GM18507 (cell line): ENCODE measurements around the gene HCAR3.
"Not testable (repeated sequence)": the region's sequence is repeated elsewhere in the genome, so short reads cannot be mapped to it uniquely, and the experiment has no call there.

ENCODE experiments used
- DNase-seq: peaks from one replicate; pipeline ENCODE4 v3.0.0; 2011; ENCODE audit warnings: low read depth; ENCODE audit not compliant: insufficient read length; ENCODE audit errors: extremely low spot score
- FAIRE-seq: peaks from 2 replicates; lab custom pipeline; 2011; peaks lifted over from hg19 to GRCh38; lab: Jason Lieb, UNC

Gene HCAR3

DNA sequence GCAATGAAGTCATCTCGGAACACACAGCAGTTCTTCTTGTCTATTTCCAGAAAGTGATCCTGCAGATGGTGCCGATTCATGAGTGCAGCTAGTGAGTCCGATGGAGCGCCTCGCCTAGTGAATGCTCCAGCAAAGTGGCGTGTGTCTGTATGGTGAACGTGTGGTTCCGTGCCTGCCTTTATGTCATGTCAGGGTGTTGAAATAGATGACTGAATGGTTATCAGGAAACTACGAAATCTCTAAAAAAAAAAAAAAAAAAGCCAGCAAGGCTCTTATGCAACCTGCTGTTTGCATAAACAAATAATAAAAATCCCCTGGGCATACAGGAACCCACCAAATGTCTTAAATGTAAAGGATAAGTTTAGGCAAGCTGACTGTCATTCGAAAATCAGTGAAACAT, at the start of gene HCAR3:
TSS of gene HCAR3 (minus strand) at position 154 of the 400 bp plus-strand sequence. CDS start at position 80, 74 bp downstream.
- peak; percentile 55 for FAIRE-seq
- DNase-seq: not testable (repeated sequence)

- DNase-seq (no peak), FAIRE-seq (no peak)
These were observed 41.0 kb upstream of the HCAR3 start for GRCh38 chr12:122757568-122757967.

GRCh38 chr12:122754790-122755189, 38.2 kb upstream of the HCAR3 start:
- FAIRE-seq (no peak), DNase-seq (no peak)

DNA sequence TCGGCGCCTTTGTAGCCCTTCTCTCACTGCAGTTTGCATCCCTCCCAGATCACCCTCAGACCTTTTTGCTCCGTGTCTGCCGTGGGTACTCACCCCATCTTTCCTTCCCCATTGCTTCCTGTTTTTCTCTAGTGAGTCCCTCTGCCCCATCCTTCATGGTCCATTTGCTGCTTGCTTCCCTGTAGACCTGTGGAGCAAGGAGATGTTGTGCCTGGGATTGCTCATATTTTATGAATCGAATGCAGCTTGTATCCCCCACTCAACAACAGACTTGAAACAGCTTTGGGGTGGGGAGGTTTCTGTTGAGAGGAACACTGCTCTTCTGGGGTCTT, 36.7 kb upstream of the HCAR3 start:
- FAIRE-seq (no peak), DNase-seq (no peak)

DNA sequence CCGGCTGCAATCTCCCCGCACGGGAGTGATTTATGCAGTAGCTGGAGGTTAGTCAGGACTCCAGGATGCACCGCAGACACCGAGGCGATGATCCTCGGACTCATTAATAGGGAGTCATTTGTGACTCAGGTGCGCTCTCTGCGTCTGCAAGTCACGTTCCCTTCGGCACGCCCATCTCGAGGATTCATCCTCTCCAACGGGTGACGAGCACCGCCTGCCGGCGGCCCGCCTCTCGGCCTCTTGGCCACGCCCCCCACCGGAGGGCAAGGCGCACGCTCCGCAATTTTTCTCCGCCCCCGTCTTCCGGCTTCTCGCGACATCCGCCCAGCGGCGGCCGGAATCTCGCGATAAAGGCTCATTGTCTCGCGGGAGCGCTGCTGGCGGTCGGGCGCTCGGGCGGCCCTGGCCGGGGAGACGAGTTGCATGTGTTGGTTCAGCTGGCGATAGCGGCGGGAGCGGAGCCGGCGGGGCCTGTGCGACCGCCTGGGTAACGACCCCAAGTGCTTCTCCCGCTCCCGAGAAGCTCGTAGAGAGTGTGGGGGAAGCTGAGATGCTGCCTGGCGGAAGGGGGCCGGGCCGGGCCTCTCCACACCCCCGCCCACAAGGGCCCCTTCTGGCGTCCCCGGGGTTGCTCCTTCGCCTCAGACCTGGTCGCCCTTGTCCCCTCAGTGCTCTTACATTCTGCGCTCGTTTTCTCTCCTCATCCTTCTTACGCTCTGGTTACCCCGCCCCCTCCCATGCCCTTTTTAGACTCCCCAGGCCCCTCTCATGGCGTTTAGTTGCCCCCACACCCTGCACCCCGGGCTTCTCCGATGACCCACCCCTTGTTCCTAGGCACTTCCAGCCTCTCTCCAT, 36.1 kb upstream of the HCAR3 start, which contains the start of gene DENR:
TSS of gene DENR (plus strand) at position 361 of the 855 bp plus-strand sequence. CDS start 878 bp downstream, outside the sequence.
- FAIRE-seq: peak; percentile 95
- peak; percentile 94 for DNase-seq

DNA sequence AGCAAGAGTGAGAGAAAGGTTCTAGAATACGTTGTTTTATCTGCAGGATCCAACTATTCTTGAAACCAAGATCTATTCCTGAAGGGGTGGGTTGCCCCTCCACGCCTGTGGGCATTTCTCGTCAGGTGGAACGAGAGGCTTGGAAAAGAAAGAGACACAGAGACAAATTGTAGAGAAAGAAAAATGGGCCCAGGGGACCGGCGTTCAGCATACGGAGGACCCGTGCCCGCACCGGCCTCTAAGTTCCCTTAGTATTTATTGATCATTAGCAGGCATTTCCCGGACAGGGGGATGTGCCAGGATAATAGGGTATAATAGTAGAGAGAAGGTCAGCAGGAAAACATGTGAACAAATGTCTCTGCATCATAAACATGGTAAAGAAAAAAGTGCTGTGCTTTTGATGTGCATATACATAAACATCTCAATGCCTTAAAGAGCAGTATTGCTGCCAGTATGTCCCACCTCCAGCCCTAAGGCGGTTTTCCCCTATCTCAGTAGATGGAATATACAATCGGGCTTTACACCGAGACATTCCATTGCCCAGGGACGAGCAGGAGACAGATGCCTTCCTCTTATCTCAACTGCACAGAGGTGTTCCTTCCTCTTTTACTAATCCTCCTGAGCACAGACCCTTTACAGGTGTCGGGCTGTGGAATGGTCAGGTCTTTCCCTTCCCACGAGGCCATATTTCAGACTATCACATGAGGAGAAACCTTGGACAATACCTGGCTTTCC, 34.3 kb upstream of the HCAR3 start:
- not testable (repeated sequence) for FAIRE-seq, DNase-seq

GRCh38 chr12:122749569-122750332, 33.1 kb upstream of the HCAR3 start:
- FAIRE-seq (no peak), DNase-seq (no peak)

GRCh38 chr12:122747224-122748135, 30.9 kb upstream of the HCAR3 start:
- no peak for DNase-seq
- no peak for FAIRE-seq

GRCh38 chr12:122743895-122744525, 27.4 kb upstream of the HCAR3 start:
- DNase-seq (no peak), FAIRE-seq (no peak)

GRCh38 chr12:122740351-122740750, 23.7 kb upstream of the HCAR3 start:
- DNase-seq (no peak), FAIRE-seq (no peak)

DNA sequence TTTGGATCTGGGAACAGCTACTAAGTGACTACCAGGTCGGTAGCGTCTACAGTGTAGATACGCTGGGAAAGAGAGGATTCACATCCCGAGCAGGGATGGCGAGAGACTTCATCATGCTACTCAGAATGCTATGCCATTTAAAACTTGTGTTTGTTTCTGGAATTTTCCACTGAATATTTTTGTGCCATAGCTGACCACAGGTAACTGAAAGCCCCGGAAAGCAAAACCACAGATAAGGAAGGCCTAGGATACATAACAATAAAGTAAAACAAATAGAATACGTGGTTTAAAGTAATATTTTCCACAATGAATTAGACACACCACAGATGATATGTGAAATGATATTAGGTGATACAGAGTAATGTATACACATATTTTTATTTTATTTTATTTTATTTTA, 22.0 kb upstream of the HCAR3 start:
- FAIRE-seq (no peak), DNase-seq (no peak)

DNA sequence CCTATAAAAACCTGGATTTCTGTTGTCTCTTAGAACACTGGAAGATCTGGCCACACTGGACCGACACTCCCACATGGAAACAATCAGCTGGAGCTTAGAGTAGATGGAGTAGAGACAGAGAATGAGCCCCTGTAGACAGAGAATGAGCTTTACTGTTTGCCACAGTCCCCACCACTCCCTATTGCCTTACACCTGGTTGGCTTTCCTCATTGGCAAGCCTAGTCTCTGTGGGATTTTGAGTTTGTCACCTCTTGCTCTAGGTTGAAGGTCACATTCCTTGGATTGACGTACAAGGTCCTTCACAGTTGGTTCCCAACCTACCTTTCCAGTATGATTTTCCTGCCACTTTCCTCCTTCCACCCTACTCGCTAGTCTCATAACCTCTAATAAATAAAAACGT, 16.0 kb upstream of the HCAR3 start:
- no peak for DNase-seq
- no peak for FAIRE-seq

DNA sequence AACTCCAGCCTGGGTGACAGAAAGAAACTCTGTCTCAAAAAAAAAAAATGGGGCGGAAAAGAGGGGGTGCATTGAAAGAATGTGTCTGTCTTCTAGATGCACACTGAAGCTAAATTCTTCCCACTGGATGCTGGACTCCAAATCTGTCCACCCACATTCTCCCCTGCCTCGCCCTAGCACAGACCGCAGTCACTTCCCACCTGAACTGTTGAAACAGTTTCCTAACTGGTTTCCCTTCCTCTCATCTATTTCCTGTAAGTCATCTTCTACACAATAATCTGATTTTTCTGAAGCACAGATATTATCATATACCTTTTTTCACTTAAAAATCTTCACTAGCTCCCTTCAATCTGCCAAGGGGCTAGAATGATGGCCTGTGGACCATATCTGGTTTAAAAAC, 15.6 kb upstream of the HCAR3 start:
- DNase-seq: no peak
- FAIRE-seq: no peak

DNA sequence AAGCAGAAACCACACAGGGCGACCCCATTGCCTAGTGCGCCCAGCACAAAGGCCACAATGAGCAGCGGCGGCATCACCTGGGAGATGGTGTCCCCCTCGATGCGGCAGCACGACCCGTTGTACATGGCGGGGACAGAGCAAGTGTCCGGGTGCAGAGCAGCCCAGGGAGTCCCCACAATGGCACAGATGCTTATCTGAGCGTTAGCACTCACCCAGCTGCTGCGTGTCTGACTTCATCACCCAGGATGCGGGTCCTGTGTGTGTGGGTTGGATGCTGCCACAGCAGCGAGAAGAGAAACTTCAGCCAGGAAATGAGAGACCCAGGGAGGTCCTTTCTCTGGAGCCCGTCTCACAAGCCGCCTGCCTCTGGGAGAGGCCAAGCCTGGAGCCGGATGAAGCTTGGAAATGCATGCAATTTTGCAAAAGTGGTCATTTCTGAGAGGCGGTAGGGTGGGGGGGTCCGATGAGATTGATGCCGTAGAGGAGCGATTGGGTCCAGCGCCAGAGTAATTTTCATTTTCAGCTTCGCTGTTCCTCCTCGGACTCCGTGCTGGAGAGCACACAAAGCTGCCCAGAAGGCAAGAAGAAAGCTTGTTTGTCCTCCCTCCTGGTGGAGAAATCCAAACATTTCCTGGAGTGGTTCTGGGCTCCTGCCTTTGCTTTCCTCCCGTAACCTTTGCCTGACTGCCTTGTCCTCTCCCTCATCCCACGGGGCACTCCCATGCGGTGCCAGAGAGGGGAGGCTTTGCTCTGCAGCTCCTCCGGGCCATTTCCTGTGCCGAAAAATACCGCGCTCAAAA, 13.8 kb upstream of the HCAR3 start, which contains the start of gene HCAR1:
TSS of gene HCAR1 (minus strand) at position 630 of the 800 bp plus-strand sequence. CDS start at position 125, 505 bp downstream.
- DNase-seq (no peak), FAIRE-seq (no peak)

DNA sequence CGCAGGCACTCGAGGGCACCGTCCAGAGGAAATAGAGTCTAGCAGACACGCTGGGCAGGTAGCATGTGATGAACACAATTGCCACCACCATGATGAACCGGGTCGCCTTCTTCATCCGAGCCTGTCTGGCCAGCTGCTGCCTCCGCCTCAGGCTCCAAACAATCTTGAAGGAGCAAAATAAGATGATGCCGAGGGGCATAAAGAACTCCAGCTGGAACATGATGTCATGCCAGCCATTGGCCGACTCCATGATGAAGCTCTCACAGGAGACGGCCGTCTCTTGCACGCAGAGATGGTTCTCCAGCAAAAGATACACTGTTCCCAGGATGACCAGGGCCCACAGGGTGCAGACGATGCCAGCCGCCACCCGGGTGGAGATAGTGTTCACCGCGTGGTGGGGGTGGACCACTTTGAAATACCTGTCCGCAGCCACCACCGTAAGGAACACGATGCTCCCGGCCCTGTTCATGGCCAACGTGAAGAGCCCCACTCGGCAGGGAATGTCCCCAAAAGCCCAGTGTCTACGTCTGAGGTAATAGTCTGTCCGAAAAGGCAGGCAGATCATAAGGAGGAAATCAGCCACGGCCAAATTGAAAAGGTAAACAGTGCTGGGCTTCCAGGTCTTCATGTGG, 13.1 kb upstream of the HCAR3 start:
- FAIRE-seq (no peak), DNase-seq (no peak)

- DNase-seq (no peak), FAIRE-seq (peak; percentile 29)
These were observed 9.5 kb upstream of the HCAR3 start for GRCh38 chr12:122726080-122726558.

GRCh38 chr12:122725452-122726079, 9.0 kb upstream of the HCAR3 start:
- DNase-seq: no peak
- FAIRE-seq: no peak
